HG03066 (cell line): Measurements from ENCODE around the gene GATA2.

Experiments
- ATAC-seq: cut with Tn5 transposase; IDR thresholded peaks from one replicate; pipeline ENCODE4 v1.9.1; 2021; ENCODE audit warnings: low read depth; ENCODE audit not compliant: unreplicated experiment

Gene GATA2

DNA sequence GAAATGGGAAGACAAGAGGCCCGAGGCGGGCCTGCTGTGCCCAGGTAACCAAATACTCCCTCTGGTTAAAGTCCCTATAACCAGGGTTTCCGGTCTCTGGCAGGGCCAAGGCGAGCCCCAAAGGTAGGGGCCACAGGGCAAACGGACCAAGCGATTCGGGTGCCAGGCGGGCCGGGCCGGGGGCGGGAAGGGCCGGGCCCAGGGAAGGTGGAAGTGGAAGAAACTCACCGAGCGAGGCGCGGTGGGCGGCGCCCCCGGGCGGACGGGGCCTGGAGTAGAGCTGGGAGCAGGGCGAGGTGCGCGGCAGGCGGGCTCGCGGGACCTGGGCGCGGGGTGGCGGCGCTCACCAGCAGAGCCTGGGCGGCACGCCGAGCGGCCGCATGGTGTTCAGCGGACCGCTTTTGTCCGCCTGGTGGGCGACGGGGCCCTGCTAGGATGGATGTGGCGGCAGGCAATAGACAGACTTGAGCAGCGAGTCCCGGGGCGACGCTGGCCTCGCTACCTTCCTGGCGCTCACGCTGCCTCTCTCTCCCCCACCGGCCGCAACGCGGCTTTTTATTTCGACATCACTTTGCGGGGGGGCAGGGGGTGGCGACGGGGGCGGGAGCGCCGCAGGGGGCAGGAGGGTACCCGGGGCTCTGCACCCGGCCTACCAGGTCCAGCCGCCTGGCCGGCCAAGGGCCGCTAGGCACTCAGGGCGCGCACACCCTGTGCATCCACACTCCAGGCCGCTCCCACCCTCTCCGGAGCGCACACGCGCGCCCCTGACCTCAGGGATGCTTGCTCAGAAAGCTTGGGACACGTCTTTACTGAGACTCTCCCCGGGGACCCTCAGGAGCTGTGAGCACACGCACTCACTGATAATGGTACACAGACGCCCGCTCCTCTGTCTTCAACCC is at the start of gene GATA2:
GATA2 (minus strand) TSS at position 531 of the 899 bp plus-strand sequence. CDS start 6,170 bp downstream, outside the sequence.
- ATAC-seq: no peak

DNA sequence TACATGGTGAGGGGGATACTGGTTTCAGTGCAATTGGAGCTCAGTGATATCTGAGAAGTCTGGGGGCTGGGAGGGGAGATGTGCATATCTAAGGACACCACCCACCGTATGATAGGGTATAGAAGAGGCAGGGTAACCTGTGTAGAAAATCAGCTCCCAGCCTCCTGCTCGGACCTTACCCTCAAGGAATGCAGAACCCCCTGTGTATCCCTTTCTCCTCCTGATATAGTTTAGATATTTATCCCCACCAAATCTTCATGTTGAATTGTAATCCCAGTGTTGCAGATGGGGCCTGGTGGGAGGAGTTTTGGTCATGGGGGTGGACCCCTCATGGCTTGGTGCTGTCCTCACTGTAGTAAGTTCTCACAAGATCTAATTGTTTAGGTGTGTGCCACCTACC is 48.2 kb upstream of the GATA2 start:
- ATAC-seq: no peak

DNA sequence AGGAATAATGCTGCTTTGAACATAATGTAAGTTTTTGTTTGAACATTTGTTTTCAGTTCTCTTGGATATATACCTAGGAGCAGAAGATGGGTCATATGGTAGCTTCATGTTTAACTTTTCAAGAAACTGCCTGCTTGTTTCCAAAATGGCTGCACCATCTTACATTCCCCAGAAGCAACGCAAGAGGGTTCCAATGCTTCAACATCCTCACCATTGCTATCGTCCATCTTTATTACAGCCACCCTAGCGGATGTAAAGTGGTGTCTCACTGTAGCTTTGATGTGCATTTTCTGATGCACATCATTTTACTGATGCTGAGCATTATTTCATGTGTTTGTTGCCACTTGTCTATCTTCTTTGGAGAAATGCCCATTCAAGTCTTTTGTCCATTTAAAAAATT is 46.4 kb upstream of the GATA2 start:
- ATAC-seq: no peak

DNA sequence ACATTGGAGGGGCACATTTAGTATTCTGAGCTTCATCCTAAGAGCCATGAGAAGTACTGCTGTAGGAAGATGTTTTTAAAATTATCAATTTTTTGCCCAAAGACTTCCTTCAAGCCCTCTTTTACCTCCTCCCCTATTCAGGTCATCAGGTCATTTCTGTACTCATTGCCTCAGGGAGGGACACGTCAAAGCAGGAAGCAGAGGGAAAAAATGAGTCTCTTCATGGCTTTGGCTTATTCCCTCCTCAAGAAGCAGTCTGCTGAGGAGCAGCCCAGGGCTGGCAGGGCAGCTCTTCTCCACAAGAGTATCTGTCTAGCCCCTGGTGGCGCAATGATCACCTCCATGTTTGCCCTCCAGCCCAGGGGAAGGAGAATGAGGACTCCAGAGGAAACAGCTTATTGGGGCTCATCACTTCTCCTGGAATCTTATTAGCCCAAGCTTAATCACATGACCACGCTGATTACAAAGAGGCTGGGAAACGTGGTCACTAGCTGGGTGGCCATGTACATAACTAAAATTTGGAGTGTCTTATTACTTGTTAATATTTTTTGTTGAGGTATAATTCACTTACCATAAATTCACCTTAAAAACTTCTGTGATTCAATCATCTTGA is 44.2 kb upstream of the GATA2 start:
- no peak for ATAC-seq

DNA sequence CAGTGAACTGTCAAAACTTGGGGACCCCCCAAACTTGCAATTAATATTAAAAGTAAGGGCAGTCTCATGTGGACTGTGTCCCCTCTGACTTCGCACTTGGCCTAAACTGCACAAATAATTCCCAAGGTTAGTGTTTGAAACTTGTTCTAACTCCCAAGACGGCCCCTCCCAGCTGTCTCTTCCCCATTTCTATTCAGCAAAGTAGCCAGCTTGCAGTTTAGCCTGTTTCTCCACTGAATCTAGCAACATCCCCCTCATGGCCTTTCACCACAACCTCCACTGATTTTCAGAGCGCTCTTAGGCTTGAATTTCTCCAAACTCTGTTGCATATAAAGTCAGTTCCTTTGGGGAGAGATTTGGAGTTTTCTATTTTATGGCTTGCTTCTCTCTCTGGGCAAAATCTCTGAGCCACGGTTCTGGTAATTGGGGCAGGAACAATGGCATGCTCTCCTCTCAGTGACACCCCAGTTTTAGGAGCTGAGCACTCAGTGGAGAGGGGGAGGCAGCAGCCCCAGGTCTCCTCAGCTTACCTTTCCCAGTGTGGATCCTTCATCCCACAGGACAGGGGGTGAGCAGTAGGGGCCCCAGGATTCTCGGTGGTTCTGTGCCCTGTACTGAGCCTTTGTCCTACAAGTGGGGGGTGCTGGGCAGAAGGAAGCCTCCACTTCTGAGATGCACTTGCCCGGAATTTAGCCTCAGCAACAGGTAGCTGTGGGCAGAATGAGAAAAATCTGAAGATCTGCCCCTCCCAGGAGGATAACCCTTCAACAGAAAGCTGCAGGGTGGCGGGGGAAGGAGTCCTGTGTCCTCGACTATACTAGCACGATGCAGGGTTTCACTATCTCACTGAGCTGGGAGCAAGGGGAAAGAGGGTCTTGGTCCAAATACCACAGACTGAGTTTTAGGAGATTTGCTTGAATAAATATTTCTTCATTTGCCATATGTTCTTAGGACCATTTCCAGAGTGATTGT is 39.3 kb upstream of the GATA2 start:
- no peak for ATAC-seq

DNA sequence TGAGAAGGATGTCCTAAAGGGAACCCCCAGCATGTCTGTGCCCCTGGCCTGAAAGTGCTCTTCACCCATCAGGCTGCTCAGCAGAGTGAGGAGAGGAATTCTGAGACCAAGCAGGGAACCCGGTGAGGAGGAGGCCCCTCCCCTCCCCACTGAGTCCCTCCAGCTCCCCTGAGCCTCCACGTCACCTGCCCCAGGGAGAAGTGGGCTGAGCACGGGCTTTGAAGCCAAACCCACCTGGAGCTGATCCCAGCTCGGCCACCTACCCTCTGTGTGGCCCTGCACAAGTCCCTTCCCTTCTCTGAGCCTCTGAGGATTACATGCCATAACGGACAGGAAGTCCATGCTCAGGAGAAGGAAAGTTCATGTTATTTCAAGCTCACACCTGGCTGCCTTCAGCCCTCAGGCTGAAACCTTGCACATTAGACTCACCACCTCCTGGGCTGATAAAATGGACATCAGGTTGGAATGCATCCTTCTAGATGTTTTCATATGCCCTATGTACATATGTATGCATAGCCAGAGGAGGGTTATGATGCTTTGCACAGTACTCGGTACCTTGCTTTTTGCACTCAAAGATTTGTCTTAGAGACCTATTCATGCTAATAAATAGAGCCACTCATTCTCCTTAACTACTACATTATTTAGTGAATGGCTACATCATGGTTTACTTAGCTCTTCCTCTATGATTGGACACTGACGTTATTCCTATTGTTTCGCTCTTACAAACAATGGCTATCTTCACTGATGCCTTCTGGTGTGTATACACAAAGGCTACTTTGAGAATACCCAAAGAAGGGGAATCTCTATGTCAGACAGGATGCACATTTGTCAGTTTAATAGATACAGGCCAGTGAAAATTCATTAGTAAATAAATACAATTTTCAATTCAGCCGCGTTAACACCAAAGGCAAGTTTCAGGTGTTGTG is 31.6 kb upstream of the GATA2 start:
- ATAC-seq: no peak

DNA sequence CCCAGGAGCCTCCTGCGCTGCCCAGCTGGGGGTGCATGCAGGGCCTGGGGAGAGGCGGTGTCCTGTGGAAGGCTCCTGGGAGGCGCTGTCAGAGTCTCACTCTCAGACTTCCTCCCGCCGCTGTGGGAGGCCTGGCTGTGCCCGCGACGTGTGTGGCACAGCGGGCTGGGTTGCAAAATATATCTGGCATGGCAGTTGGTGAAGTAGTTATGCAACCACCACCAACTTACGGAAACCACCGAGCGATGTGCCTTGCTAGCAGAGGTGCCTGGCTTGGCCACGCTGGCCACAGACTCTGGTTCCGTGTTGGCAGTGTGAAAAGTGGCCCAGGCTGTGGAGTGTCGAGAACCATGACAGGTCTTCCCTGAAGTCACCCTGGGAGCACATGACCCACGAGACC is 30.6 kb upstream of the GATA2 start:
- ATAC-seq: no peak

DNA sequence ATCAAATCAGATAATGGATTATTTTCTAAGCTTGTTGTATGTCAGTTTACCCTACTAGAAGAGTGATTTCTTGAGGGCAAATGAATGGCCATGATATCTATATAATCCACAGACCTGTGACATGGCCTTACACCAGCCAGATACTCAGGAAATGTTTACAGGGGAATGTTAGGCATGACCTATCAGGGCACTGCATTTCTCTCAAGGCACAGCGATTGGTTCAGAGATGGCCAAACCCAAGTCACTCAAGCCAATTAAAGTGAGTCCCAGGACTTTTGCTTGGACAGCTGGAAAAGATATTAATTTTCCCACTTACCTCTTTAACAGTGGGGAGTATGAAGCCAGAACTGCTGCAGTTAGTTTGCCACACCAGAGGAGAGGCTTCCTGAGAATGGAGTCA is 28.7 kb upstream of the GATA2 start:
- no peak for ATAC-seq

DNA sequence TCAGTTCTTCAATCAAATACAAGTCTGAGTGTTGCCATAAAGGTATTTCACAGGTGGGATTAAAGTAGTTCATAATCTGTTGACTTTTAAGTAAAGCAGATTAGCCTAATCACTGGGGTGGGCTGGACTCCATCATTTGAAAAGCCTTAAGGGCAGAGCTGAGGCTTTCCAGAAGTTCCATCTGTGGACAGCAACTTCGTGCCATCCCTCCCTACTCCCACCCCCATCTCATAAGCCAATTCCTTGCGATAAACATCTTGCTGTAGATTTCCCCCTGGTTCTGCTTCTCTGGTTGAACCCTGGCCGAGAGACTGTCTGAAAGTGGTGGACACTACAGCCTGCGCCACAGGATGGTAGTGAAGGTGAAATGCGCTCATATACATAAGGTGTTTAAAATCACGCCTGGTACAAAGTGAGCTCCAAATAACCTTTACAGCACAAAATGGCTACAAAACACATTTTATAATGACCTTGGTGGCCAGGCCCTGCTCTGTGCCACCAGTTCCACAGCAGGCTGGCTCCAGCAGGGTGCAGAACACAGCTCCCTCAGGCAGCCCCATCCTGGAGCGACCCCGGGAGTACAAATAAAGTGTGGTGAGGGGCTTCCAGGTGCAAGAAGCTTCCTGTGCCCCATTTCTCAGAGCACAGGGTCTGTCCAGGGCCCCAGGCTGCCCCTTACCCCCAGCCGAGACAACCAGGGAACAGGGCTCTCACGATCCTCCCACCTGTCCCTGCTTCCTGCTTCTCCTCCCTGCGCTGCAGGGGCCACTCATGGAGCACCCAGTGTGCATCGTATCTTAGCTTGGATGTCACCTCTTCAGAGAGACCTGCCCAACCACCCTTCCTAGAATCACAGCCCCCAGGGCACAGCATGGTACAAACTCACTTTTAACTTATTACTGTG is 25.8 kb upstream of the GATA2 start:
- no peak for ATAC-seq

DNA sequence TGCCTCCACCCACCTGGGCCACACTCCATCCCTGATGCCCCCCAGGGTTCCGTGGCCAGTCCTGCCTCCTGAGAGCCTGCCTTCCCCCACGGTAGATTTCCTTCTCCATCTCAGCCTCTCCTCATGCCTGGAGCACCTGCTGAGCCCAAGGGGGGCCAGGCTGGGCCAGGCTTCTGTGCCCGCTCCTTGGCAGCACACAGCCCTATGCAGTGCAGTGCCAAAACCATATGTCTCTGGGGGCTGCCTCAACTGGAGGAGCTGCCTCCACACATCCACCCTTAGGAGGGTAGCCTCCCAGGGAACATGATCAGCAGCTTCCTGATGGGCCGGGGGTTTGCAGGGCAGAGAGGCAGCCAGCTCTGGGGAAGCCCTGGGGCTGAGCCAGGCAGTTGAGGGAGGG is 24.6 kb upstream of the GATA2 start:
- no peak for ATAC-seq

DNA sequence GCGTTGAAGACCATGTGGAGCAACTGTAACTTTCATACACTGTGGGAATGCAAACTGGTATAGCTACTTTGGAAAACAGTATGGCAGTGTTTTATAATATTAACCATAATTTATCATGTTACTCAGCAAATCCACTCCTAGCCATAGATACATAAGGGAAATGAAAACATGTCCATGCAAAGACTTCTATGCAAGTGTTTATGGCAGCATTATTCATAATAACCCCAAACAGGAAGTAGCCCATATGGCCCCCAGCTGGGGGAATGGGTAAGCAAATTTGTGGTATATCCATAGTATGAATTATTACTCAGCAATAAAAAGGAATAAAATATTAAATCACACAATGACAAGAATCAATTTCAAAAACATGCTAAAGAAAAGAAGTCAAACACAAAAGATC is 23.0 kb upstream of the GATA2 start:
- ATAC-seq: no peak

DNA sequence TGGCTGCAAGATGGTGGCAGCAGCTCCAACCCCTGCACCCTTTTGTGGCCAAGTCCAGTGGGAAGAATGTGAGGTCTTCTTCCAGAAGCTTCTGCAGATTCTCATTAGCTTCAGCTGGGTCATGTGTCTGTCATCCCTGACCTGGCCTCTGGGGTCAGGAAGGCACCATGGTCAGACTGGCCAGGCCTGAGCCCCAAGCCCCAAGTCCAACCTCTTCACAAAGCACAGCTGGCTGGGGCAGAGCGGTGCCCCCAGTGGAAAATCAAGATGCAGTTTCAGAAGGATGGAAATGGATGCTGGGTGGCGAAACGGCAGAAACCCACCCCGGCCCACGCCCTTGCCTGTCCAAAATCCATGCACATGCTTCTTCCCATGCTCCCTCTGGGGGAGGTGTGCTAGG is 15.9 kb upstream of the GATA2 start:
- ATAC-seq: no peak

DNA sequence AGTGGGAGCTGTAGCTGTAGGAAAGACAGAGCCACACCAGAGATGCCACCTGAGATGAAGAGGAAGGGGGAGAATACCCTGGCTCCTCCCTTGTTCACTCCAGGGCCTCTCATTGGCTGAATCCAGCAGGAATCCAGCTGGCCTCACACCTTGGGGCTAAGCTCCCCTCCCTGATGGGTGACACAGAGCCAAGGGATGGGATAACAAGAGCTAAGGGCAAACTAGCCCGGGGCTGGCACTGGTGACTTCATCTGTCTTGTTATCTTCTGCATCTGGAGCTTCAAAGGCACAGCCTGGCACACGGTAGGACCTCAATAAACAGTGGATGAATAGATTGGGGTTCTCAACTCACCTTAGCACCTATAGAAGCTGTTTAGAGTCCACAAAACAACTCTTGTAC is 13.8 kb upstream of the GATA2 start:
- ATAC-seq: no peak

DNA sequence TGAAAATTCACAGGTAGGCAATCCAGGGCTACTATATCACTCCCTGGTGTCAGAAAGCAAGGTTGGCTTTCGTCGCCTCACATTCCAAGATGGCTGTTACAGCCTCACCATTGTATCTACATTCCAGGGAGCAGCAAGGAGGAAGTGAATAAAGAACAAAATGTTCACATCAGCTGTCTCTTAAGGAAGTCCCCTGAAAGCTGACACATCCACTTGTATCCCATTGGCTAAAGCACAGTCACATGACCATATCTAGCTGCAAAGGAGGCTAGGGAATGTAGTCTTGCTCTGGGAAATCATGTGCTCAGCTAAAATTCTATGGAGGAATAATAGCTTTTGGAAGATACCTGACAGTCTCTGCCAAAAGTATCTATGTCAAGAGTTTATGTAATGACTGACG is 12.8 kb upstream of the GATA2 start:
- no peak for ATAC-seq

DNA sequence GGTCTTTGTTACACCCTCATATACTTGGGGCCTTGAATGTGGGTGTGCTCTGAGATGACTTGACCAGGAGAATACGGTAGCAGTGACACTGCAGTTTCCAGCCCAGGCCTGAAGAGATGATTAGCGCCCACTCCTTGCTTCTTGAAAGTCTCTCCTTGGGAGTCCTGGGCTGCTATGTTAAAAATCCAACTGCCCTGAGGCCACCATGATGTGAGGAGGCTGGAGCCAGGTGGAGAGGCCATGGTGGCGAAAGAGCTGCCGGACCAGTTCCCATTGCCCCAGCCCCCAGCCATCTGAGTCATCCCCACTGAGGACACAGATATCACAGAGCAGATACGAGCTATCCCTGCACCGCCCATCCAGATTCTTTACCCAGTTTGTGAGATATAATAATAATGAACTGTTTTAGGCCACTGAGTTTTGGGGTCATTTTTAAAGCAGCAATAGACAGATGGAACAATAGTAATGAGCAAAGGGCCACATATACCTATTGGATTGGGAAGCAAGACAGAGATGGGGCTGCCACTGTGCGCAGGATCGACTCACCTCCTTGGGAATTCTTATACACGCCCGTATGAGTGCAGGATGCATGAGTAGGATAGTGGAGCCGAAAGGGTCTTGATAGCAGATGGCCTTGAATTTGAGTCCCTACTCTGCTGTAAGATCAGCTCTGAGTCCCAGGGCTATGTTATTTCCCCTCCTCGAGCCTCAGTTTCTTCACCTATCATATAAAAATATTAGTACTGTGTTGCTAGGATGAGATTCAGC is 12.1 kb upstream of the GATA2 start:
- no peak for ATAC-seq

DNA sequence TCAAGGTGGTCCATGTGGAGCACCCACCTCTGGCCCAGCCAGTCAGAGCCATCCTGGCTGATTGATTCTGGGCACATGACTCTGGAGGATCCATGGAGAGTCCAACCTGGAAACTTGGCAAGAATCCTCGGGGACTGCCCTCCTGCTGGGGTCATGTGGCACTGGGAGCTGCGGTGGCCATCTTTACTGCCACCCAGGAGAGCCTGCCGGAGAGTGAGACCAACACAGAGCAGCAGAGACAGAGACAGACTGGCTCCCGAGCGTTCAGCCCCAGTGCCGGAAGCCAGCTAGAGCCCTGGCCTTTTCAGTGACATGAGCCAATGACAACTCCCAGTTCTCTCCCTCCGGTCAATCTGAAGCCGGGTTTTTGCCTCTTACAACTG is 11.5 kb upstream of the GATA2 start:
- no peak for ATAC-seq

DNA sequence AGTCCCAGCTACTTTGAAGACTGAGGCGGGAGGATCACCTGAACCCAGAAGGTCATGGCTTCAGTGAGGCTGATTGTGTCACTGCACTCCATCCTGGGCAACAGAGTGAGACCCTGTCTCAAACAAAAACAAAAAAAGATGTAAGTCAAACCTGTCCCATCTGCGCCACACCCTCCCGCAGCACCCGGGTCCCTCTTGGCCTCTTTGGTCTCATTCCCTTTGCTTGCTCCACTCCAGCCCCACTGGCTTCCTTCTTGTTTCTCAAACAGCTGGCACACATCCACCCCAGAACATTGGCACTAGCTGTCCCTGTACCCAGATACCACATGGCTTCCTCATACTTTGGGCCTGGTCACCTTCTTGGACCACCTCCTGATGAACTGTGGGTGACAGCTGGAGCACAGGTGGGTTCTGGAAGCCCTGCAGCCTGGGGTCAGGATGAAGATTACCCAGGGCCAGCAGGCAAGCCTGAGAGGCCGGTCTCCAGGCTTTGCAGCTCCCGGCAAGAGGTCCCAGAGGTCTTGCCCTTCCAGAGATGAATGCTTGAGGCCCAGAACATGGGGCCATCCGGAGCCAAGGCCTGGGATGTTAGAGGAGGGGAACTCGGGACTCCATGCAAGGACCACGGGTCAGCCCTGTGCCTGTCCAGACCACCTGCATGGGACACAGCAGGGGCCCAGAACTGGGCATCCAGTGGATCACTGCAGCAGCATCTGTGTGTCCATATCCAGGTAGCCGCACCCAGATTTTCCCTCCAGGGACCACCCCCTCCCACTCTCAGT is 10.9 kb upstream of the GATA2 start:
- ATAC-seq: no peak
